ENCODE measurements around the gene GP9.

The GP9 gene

GRCh38 chr3:129046732-129047552, 13.6 kb upstream of the GP9 start:
- POLR2A ChIA-PET = no interaction called here
- Histone ChIP-seq H3K9me3 (ENCODE audit: control extremely low read depth in 1 of 5, control insufficient read depth in 4 of 5, insufficient read depth in 2 of 5, low read depth in 1 of 5, low read length in 4 of 5) (peaks cover 0 to 8% (median 0%) of the 10 kb centered on the region in 5 experiments), H3K4me1 (ENCODE audit: control extremely low read depth in 1 of 4, control insufficient read depth in 4 of 4, insufficient read depth in 4 of 4, low read length in 3 of 4) (peaks cover 0 to 14% (median 6%) of the 10 kb centered on the region in 4 experiments), H3K36me3 (ENCODE audit: control insufficient read depth in 4 of 4, insufficient read depth in 4 of 4, low read length in 3 of 4) (no peaks in the 10 kb centered on the region), H3K4me3 (ENCODE audit: control insufficient read depth in 1 of 7, extremely low read depth in 1 of 7, insufficient read depth in 4 of 7, low read depth in 2 of 7, low read length in 6 of 7) (peak overlapping the region in 1 of 7 experiments; percentile 64), H3K27ac (ENCODE audit: insufficient read depth in 1 of 2, low read depth in 1 of 2, low read length in 2 of 2, poor library complexity in 1 of 2, severe bottlenecking in 2 of 2) (no peak overlapping the region), H3K27me3 (replicated peaks in 2 of 5; ENCODE audit: control insufficient read depth in 4 of 5, insufficient read depth in 5 of 5, low read length in 4 of 5) (peaks cover 0 to 9% (median 0%) of the 10 kb centered on the region in 5 experiments)
- DNase-seq = no peak
- CTCF ChIA-PET = interaction anchor here (0.8 to 3.1 kb wide), 8 partner anchors 13 to 99 kb away, joined by 3 to 9 read pairs (median 4); no protein-coding TSS in a partner anchor
- WGBS (ENCODE audit: insufficient coverage) = 95% methylated on average over 38 of the region's 46 CpGs

GRCh38 chr3:129047553-129047839, 13.1 kb upstream of the GP9 start:
- ChIA-PET CTCF (interaction anchor here (3.1 kb wide), 1 partner anchor 16 kb away, joined by 8 read pairs; no protein-coding TSS in a partner anchor), POLR2A (no interaction called here)
- Histone ChIP-seq H3K4me1 (ENCODE audit: control extremely low read depth in 1 of 4, control insufficient read depth in 4 of 4, insufficient read depth in 4 of 4, low read length in 3 of 4) (peaks cover 0 to 14% (median 6%) of the 10 kb centered on the region in 4 experiments), H3K27ac (ENCODE audit: insufficient read depth in 1 of 2, low read depth in 1 of 2, low read length in 2 of 2, poor library complexity in 1 of 2, severe bottlenecking in 2 of 2) (no peak overlapping the region), H3K36me3 (ENCODE audit: control insufficient read depth in 4 of 4, insufficient read depth in 4 of 4, low read length in 3 of 4) (no peaks in the 10 kb centered on the region), H3K27me3 (replicated peaks in 2 of 5; ENCODE audit: control insufficient read depth in 4 of 5, insufficient read depth in 5 of 5, low read length in 4 of 5) (peaks cover 0 to 9% (median 0%) of the 10 kb centered on the region in 5 experiments), H3K9me3 (ENCODE audit: control extremely low read depth in 1 of 5, control insufficient read depth in 4 of 5, insufficient read depth in 2 of 5, low read depth in 1 of 5, low read length in 4 of 5) (peaks cover 0 to 8% (median 0%) of the 10 kb centered on the region in 5 experiments), H3K4me3 (ENCODE audit: control insufficient read depth in 1 of 7, extremely low read depth in 1 of 7, insufficient read depth in 4 of 7, low read depth in 2 of 7, low read length in 6 of 7) (no peak overlapping the region)
- DNase-seq = no peak
- 98% methylated on average over 6 of the region's 6 CpGs for WGBS (ENCODE audit: insufficient coverage)

GRCh38 chr3:129050556-129051295, 9.9 kb upstream of the GP9 start:
- Histone ChIP-seq H3K9me3 (ENCODE audit: control extremely low read depth in 1 of 5, control insufficient read depth in 4 of 5, insufficient read depth in 2 of 5, low read depth in 1 of 5, low read length in 4 of 5) (peaks cover 0 to 4% (median 0%) of the 10 kb centered on the region in 5 experiments), H3K4me3 (ENCODE audit: control insufficient read depth in 1 of 7, extremely low read depth in 1 of 7, insufficient read depth in 4 of 7, low read depth in 2 of 7, low read length in 6 of 7) (no peak overlapping the region), H3K36me3 (ENCODE audit: control insufficient read depth in 4 of 4, insufficient read depth in 4 of 4, low read length in 3 of 4) (no peaks in the 10 kb centered on the region), H3K4me1 (ENCODE audit: control extremely low read depth in 1 of 4, control insufficient read depth in 4 of 4, insufficient read depth in 4 of 4, low read length in 3 of 4) (peaks cover 0 to 13% (median 10%) of the 10 kb centered on the region in 4 experiments), H3K27ac (ENCODE audit: insufficient read depth in 1 of 2, low read depth in 1 of 2, low read length in 2 of 2, poor library complexity in 1 of 2, severe bottlenecking in 2 of 2) (no peak overlapping the region), H3K27me3 (replicated peaks in 2 of 5; ENCODE audit: control insufficient read depth in 4 of 5, insufficient read depth in 5 of 5, low read length in 4 of 5) (peaks cover 0 to 9% (median 0%) of the 10 kb centered on the region in 5 experiments)
- DNase-seq = no peak
- ChIA-PET POLR2A (no interaction called here), CTCF (interaction anchor here (0.7 to 6.9 kb wide), 16 partner anchors 9 to 196 kb away, joined by 3 to 72 read pairs (median 5); partner anchors contain the start of gene GP9)
- 93% methylated on average over 12 of the region's 12 CpGs for WGBS (ENCODE audit: insufficient coverage)

- WGBS (ENCODE audit: insufficient coverage) = 88% methylated on average over 5 of the region's 5 CpGs
- no peak for DNase-seq
- CTCF ChIA-PET = interaction anchor here (0.8 to 6.9 kb wide), 27 partner anchors 9 to 320 kb away, joined by 3 to 72 read pairs (median 8); partner anchors contain the start of gene GP9
Measured at GRCh38 chr3:129051871-129052340, 8.7 kb upstream of the GP9 start.

GRCh38 chr3:129052675-129053074, 7.9 kb upstream of the GP9 start:
- Histone ChIP-seq H3K27ac (ENCODE audit: insufficient read depth in 1 of 2, low read depth in 1 of 2, low read length in 2 of 2, poor library complexity in 1 of 2, severe bottlenecking in 2 of 2) (no peak overlapping the region), H3K36me3 (ENCODE audit: control insufficient read depth in 4 of 4, insufficient read depth in 4 of 4, low read length in 3 of 4) (no peaks in the 10 kb centered on the region), H3K4me1 (ENCODE audit: control extremely low read depth in 1 of 4, control insufficient read depth in 4 of 4, insufficient read depth in 4 of 4, low read length in 3 of 4) (peaks cover 0 to 16% (median 4%) of the 10 kb centered on the region in 4 experiments), H3K9me3 (ENCODE audit: control extremely low read depth in 1 of 5, control insufficient read depth in 4 of 5, insufficient read depth in 2 of 5, low read depth in 1 of 5, low read length in 4 of 5) (peaks cover 0 to 3% (median 0%) of the 10 kb centered on the region in 5 experiments), H3K4me3 (ENCODE audit: control insufficient read depth in 1 of 7, extremely low read depth in 1 of 7, insufficient read depth in 4 of 7, low read depth in 2 of 7, low read length in 6 of 7) (no peak overlapping the region), H3K27me3 (replicated peaks in 2 of 5; ENCODE audit: control insufficient read depth in 4 of 5, insufficient read depth in 5 of 5, low read length in 4 of 5) (no peaks in the 10 kb centered on the region)
- WGBS (ENCODE audit: insufficient coverage) = 95% methylated on average over 3 of the region's 6 CpGs
- peak in 2 of 3 donors; percentile 7 to 35 for DNase-seq
- ChIA-PET POLR2A (interaction anchor here (1.1 kb wide), 1 partner anchor 25 kb away, joined by 5 read pairs; no protein-coding TSS in a partner anchor), CTCF (interaction anchor here (0.8 to 6.9 kb wide), 31 partner anchors 8 to 321 kb away, joined by 3 to 72 read pairs (median 8); partner anchors contain the start of genes COPG1 and GP9)

More at GRCh38 chr3:129051871-129052340, 8.7 kb upstream of the GP9 start:
- Histone ChIP-seq H3K36me3 (ENCODE audit: control insufficient read depth in 4 of 4, insufficient read depth in 4 of 4, low read length in 3 of 4) (no peaks in the 10 kb centered on the region), H3K27me3 (replicated peaks in 2 of 5; ENCODE audit: control insufficient read depth in 4 of 5, insufficient read depth in 5 of 5, low read length in 4 of 5) (peaks cover 0 to 2% (median 0%) of the 10 kb centered on the region in 5 experiments), H3K4me1 (ENCODE audit: control extremely low read depth in 1 of 4, control insufficient read depth in 4 of 4, insufficient read depth in 4 of 4, low read length in 3 of 4) (peaks cover 0 to 16% (median 4%) of the 10 kb centered on the region in 4 experiments), H3K27ac (ENCODE audit: insufficient read depth in 1 of 2, low read depth in 1 of 2, low read length in 2 of 2, poor library complexity in 1 of 2, severe bottlenecking in 2 of 2) (no peak overlapping the region), H3K4me3 (ENCODE audit: control insufficient read depth in 1 of 7, extremely low read depth in 1 of 7, insufficient read depth in 4 of 7, low read depth in 2 of 7, low read length in 6 of 7) (no peak overlapping the region), H3K9me3 (ENCODE audit: control extremely low read depth in 1 of 5, control insufficient read depth in 4 of 5, insufficient read depth in 2 of 5, low read depth in 1 of 5, low read length in 4 of 5) (peaks cover 0 to 4% (median 0%) of the 10 kb centered on the region in 5 experiments)
- POLR2A ChIA-PET = no interaction called here

- H3K27ac ChIP-seq (ENCODE audit: insufficient read depth in 1 of 2, low read depth in 1 of 2, low read length in 2 of 2, poor library complexity in 1 of 2, severe bottlenecking in 2 of 2) = no peak overlapping the region
- no peaks in the 10 kb centered on the region for H3K27me3 ChIP-seq (replicated peaks in 2 of 5; ENCODE audit: control insufficient read depth in 4 of 5, insufficient read depth in 5 of 5, low read length in 4 of 5)
- H3K36me3 ChIP-seq (ENCODE audit: control insufficient read depth in 4 of 4, insufficient read depth in 4 of 4, low read length in 3 of 4) = no peaks in the 10 kb centered on the region
- CTCF ChIA-PET = interaction anchor here (0.9 to 6.9 kb wide), 13 partner anchors 11 to 192 kb away, joined by 3 to 72 read pairs (median 7); no protein-coding TSS in a partner anchor
- POLR2A ChIA-PET = no interaction called here
- H3K4me3 ChIP-seq (ENCODE audit: control insufficient read depth in 1 of 7, extremely low read depth in 1 of 7, insufficient read depth in 4 of 7, low read depth in 2 of 7, low read length in 6 of 7) = no peak overlapping the region
- H3K4me1 ChIP-seq (ENCODE audit: control extremely low read depth in 1 of 4, control insufficient read depth in 4 of 4, insufficient read depth in 4 of 4, low read length in 3 of 4) = peaks cover 0 to 29% (median 22%) of the 10 kb centered on the region in 4 experiments
- H3K9me3 ChIP-seq (ENCODE audit: control extremely low read depth in 1 of 5, control insufficient read depth in 4 of 5, insufficient read depth in 2 of 5, low read depth in 1 of 5, low read length in 4 of 5) = no peaks in the 10 kb centered on the region
- peak in 2 of 3 donors; percentile 5 to 36 for DNase-seq
- WGBS (ENCODE audit: insufficient coverage) = 86% methylated on average over 1 of the region's 3 CpGs
Measured at GRCh38 chr3:129054605-129055104, 5.9 kb upstream of the GP9 start.
